HEK293 (cell line): ENCODE data around the gene MIF4GD.
A peak's percentile ranks its signal among the peaks of the same experiment; 100 is the strongest.

Experiments
- ATF2 ChIP-seq: fragments of 450-650 bp; formaldehyde crosslinking; IDR thresholded peaks from 2 replicates; pipeline ENCODE4 v1.5.1; 2016; ENCODE audit warnings: missing biosample characterization, missing genetic modification characterization, low read depth
- CTCF ChIP-seq: fragments of 450-650 bp; formaldehyde crosslinking; IDR thresholded peaks from 2 replicates; pipeline ENCODE4 v1.5.1; 2016; ENCODE audit warnings: missing biosample characterization, missing genetic modification characterization
- FEZF1 ChIP-seq: fragments of 450-650 bp; formaldehyde crosslinking; IDR thresholded peaks from 2 replicates; pipeline ENCODE4 v1.5.1; 2016; ENCODE audit warnings: missing biosample characterization, missing genetic modification characterization
- PRDM1 ChIP-seq: fragments of 450-650 bp; formaldehyde crosslinking; IDR thresholded peaks from 2 replicates; pipeline ENCODE4; 2016; ENCODE audit warnings: missing biosample characterization, missing genetic modification characterization
- PRDM4 ChIP-seq: fragments of 450-650 bp; formaldehyde crosslinking; IDR thresholded peaks from 2 replicates; pipeline ENCODE4 v1.5.1; 2017; ENCODE audit warnings: missing biosample characterization, missing genetic modification characterization
- PRDM6 ChIP-seq: fragments of 450-650 bp; formaldehyde crosslinking; IDR thresholded peaks from 2 replicates; pipeline ENCODE4 v1.5.1; 2017; ENCODE audit warnings: missing biosample characterization, missing genetic modification characterization
- SCRT2 ChIP-seq: fragments of 450-650 bp; formaldehyde crosslinking; IDR thresholded peaks from 2 replicates; pipeline ENCODE4 v1.5.1; 2016; ENCODE audit warnings: missing biosample characterization, missing genetic modification characterization
- SP7 ChIP-seq: fragments of 450-650 bp; formaldehyde crosslinking; IDR thresholded peaks from 2 replicates; pipeline ENCODE4 v1.5.1; 2016; ENCODE audit warnings: missing biosample characterization, missing genetic modification characterization
- TRIM28 ChIP-seq: IDR thresholded peaks from 2 replicates; pipeline ENCODE4 v1.6.1; 2011; ENCODE audit warnings: low read length, control low read depth, borderline replicate concordance
- WT1 ChIP-seq: fragments of 450-650 bp; formaldehyde crosslinking; IDR thresholded peaks from 2 replicates; pipeline ENCODE4 v1.5.1; 2016; ENCODE audit warnings: missing biosample characterization, missing genetic modification characterization
- ZBTB10 ChIP-seq: fragments of 450-650 bp; formaldehyde crosslinking; IDR thresholded peaks from 2 replicates; pipeline ENCODE4 v1.5.1; 2016; ENCODE audit warnings: missing biosample characterization, missing genetic modification characterization
- ZFP37 ChIP-seq: fragments of 450-650 bp; formaldehyde crosslinking; IDR thresholded peaks from 2 replicates; pipeline ENCODE4 v1.5.1; 2016; ENCODE audit warnings: missing biosample characterization, missing genetic modification characterization
- ZFP41 ChIP-seq: fragments of 450-650 bp; formaldehyde crosslinking; IDR thresholded peaks from 2 replicates; pipeline ENCODE4 v1.5.1; 2016; ENCODE audit warnings: missing biosample characterization, missing genetic modification characterization, borderline replicate concordance
- ZNF10 ChIP-seq: fragments of 450-650 bp; formaldehyde crosslinking; IDR thresholded peaks from 2 replicates; pipeline ENCODE4 v1.5.1; 2017; ENCODE audit warnings: missing biosample characterization, missing genetic modification characterization
- ZNF112 ChIP-seq: fragments of 450-650 bp; formaldehyde crosslinking; IDR thresholded peaks from 2 replicates; pipeline ENCODE4 v1.5.0; 2017; ENCODE audit warnings: missing biosample characterization, missing genetic modification characterization
- ZNF114 ChIP-seq: fragments of 450-650 bp; formaldehyde crosslinking; IDR thresholded peaks from 2 replicates; pipeline ENCODE4 v1.5.0; 2017; ENCODE audit warnings: missing biosample characterization, missing genetic modification characterization
- ZNF138 ChIP-seq: fragments of 450-650 bp; formaldehyde crosslinking; IDR thresholded peaks from 2 replicates; pipeline ENCODE4 v1.5.1; 2016; ENCODE audit warnings: missing biosample characterization, missing genetic modification characterization, borderline replicate concordance
- ZNF155 ChIP-seq: fragments of 450-650 bp; formaldehyde crosslinking; IDR thresholded peaks from 2 replicates; pipeline ENCODE4 v1.5.1; 2016; ENCODE audit warnings: missing biosample characterization, missing genetic modification characterization
- ZNF311 ChIP-seq: fragments of 450-650 bp; formaldehyde crosslinking; IDR thresholded peaks from 2 replicates; pipeline ENCODE4 v1.5.1; 2017; ENCODE audit warnings: missing biosample characterization, missing genetic modification characterization, borderline replicate concordance
- ZNF394 ChIP-seq: fragments of 450-650 bp; formaldehyde crosslinking; IDR thresholded peaks from 2 replicates; pipeline ENCODE4 v1.5.1; 2016; ENCODE audit warnings: missing biosample characterization, missing genetic modification characterization, mild to moderate bottlenecking, moderate library complexity, borderline replicate concordance
- ZNF404 ChIP-seq: fragments of 450-650 bp; formaldehyde crosslinking; IDR thresholded peaks from 2 replicates; pipeline ENCODE4 v1.5.1; 2017; ENCODE audit warnings: missing biosample characterization, missing genetic modification characterization
- ZNF548 ChIP-seq: fragments of 450-650 bp; formaldehyde crosslinking; IDR thresholded peaks from 2 replicates; pipeline ENCODE4 v1.5.1; 2016; ENCODE audit warnings: missing biosample characterization, missing genetic modification characterization
- ZNF549 ChIP-seq: fragments of 450-650 bp; IDR thresholded peaks from 2 replicates; pipeline ENCODE4 v1.5.1; 2018; ENCODE audit warnings: missing biosample characterization, missing genetic modification characterization, mild to moderate bottlenecking, inconsistent platforms, moderate library complexity
- ZNF560 ChIP-seq: fragments of 450-650 bp; formaldehyde crosslinking; IDR thresholded peaks from 2 replicates; pipeline ENCODE4 v1.5.1; 2017; ENCODE audit warnings: missing biosample characterization, missing genetic modification characterization, borderline replicate concordance
- ZNF600 ChIP-seq: fragments of 450-650 bp; formaldehyde crosslinking; IDR thresholded peaks from 2 replicates; pipeline ENCODE4 v1.5.1; 2016; ENCODE audit warnings: missing biosample characterization, missing genetic modification characterization
- ZSCAN16 ChIP-seq: fragments of 450-650 bp; formaldehyde crosslinking; IDR thresholded peaks from 2 replicates; pipeline ENCODE4 v1.5.1; 2016; ENCODE audit warnings: missing biosample characterization, missing genetic modification characterization
- ZSCAN23 ChIP-seq: fragments of 450-650 bp; formaldehyde crosslinking; IDR thresholded peaks from 2 replicates; pipeline ENCODE4 v1.5.1; 2016; ENCODE audit warnings: missing biosample characterization, missing genetic modification characterization
- ZSCAN5A ChIP-seq: fragments of 450-650 bp; formaldehyde crosslinking; IDR thresholded peaks from 2 replicates; pipeline ENCODE4 v1.5.1; 2016; ENCODE audit warnings: missing biosample characterization, missing genetic modification characterization
- ZXDB ChIP-seq: fragments of 450-650 bp; formaldehyde crosslinking; IDR thresholded peaks from 2 replicates; pipeline ENCODE4 v1.5.1; 2016; ENCODE audit warnings: missing biosample characterization, missing genetic modification characterization

MIF4GD gene

GRCh38 chr17:75289115-75289831, 18.2 kb upstream of the MIF4GD start, which contains the start of gene SLC25A19 (continued):
- no peak for TF ChIP-seq ZNF560 (tag by site-specific recombination)
- peak; percentile 34; the same call in 1 of the 2 replicates for TF ChIP-seq WT1 (tag by site-specific recombination)
- peak; percentile 59; the same call in 1 of the 2 replicates for TF ChIP-seq ZBTB10 (tag by site-specific recombination)
- no peak for TF ChIP-seq ZFP37 (tag by site-specific recombination)
- TF ChIP-seq ZNF394 (tag by site-specific recombination), result peak; percentile 8; the same call in 1 of the 2 replicates
- TF ChIP-seq PRDM1, result no peak
- 0 out of 2 replicates have a peak, but pooled peaks have one; percentile 64 for TF ChIP-seq ZNF600 (tag by site-specific recombination)
- TF ChIP-seq ZNF10, result no peak
- no peak for TF ChIP-seq ZNF548 (tag by site-specific recombination)
- peak; percentile 90 for TF ChIP-seq CTCF (tag by site-specific recombination)
- no peak for TF ChIP-seq ZNF155 (tag by site-specific recombination)
- peak; percentile 54; the same call in 1 of the 2 replicates for TF ChIP-seq ZSCAN23 (tag by site-specific recombination)
- TF ChIP-seq ZSCAN5A, result 0 out of 2 replicates have a peak, but pooled peaks have one; percentile 28
- TF ChIP-seq ATF2, result no peak
- TF ChIP-seq SCRT2, result no peak
- TF ChIP-seq ZNF114 (tag by site-specific recombination), result no peak
- no peak for TF ChIP-seq ZNF549 (tag by site-specific recombination)
- TF ChIP-seq TRIM28, result no peak; the same call in 1 of the 2 replicates
- TF ChIP-seq FEZF1 (tag by site-specific recombination), result no peak
- no peak for TF ChIP-seq ZNF138 (tag by site-specific recombination)
- TF ChIP-seq ZSCAN16 (tag by site-specific recombination), result no peak
- no peak for TF ChIP-seq PRDM6
- peak; percentile 54; the same call in 1 of the 2 replicates for TF ChIP-seq SP7 (tag by site-specific recombination)
- TF ChIP-seq PRDM4 (tag by site-specific recombination), result no peak
- no peak for TF ChIP-seq ZNF112 (tag by site-specific recombination)
- TF ChIP-seq ZFP41 (tag by site-specific recombination), result no peak
- TF ChIP-seq ZXDB (tag by site-specific recombination), result no peak
- no peak for TF ChIP-seq ZNF311 (tag by site-specific recombination)
- TF ChIP-seq ZNF404 (tag by site-specific recombination), result no peak
